Common myeloid progenitor, CD34-positive (primary cell): ENCODE data around the gene ATP5PO.

Source experiments
- CTCF ChIA-PET: fragments of 350-600 bp; sonication (Branson Sonifier 250); formaldehyde crosslinking; loops from one replicate; lab custom pipeline; 2021; ENCODE audit warnings: antibody characterized with exemption; lab: Charles Lee
- POLR2A ChIA-PET: fragments of 350-600 bp; sonication (Branson Sonifier 250); formaldehyde crosslinking; loops from one replicate; lab custom pipeline; 2021; ENCODE audit warnings: antibody characterized with exemption; lab: Charles Lee
- DNase-seq, 3 donors: peaks; one replicate each; pipeline versions ENCODE4 v3.0.0 to v3.0.0-alpha.2; 2013
- H3K27ac ChIP-seq, 2 experiments: 1 replicate in 1 of 2; 2 replicates in 1 of 2; pipeline ENCODE4 v1.7.0; 2013; ENCODE audit warnings: inconsistent platforms in 2 of 2, low read length in 2 of 2, mild to moderate bottlenecking in 2 of 2, low read depth in 1 of 2, moderate library complexity in 1 of 2; ENCODE audit not compliant: severe bottlenecking in 2 of 2, insufficient read depth in 1 of 2, poor library complexity in 1 of 2
- H3K27me3 ChIP-seq, 5 experiments: replicated peaks in 2 of 5; 1 replicate in 3 of 5; 2 replicates in 2 of 5; pipeline versions ENCODE4 v1.6.1 to v1.7.0; 2013; ENCODE audit warnings: low read length in 4 of 5, mild to moderate bottlenecking in 2 of 5, moderate library complexity in 2 of 5, inconsistent platforms in 1 of 5; ENCODE audit not compliant: insufficient read depth in 5 of 5, control insufficient read depth in 4 of 5
- H3K36me3 ChIP-seq, 4 experiments: 1 replicate in 2 of 4; 2 replicates in 2 of 4; pipeline versions ENCODE4 v1.6.1 to v1.7.0; 2013; ENCODE audit warnings: low read length in 3 of 4, control low read depth in 1 of 4, mild to moderate bottlenecking in 1 of 4; ENCODE audit not compliant: control insufficient read depth in 4 of 4, insufficient read depth in 4 of 4
- H3K4me1 ChIP-seq, 4 experiments: 1 replicate in 3 of 4; 2 replicates in 1 of 4; pipeline versions ENCODE4 v1.6.1 to v1.7.1; 2013; ENCODE audit warnings: low read length in 3 of 4, mild to moderate bottlenecking in 3 of 4, control low read depth in 1 of 4, inconsistent platforms in 1 of 4, moderate library complexity in 1 of 4; ENCODE audit not compliant: control insufficient read depth in 4 of 4, insufficient read depth in 4 of 4; ENCODE audit errors: control extremely low read depth in 1 of 4
- H3K4me3 ChIP-seq, 7 experiments: 1 replicate in 4 of 7; 2 replicates in 3 of 7; pipeline versions ENCODE4 v1.5.1 to v1.7.0; 2013; ENCODE audit warnings: mild to moderate bottlenecking in 7 of 7, low read length in 6 of 7, moderate library complexity in 6 of 7, inconsistent platforms in 2 of 7, low read depth in 2 of 7, control low read depth in 1 of 7; ENCODE audit not compliant: insufficient read depth in 4 of 7, control insufficient read depth in 1 of 7; ENCODE audit errors: extremely low read depth in 1 of 7
- H3K9me3 ChIP-seq, 5 experiments: 1 replicate in 4 of 5; 2 replicates in 1 of 5; pipeline versions ENCODE4 v1.6.1 to v1.7.1; 2013; ENCODE audit warnings: low read length in 4 of 5, mild to moderate bottlenecking in 2 of 5, inconsistent platforms in 1 of 5, low read depth in 1 of 5, moderate library complexity in 1 of 5; ENCODE audit not compliant: control insufficient read depth in 4 of 5, insufficient read depth in 2 of 5; ENCODE audit errors: control extremely low read depth in 1 of 5
- WGBS: methylation state at CpG from one replicate; pipeline ENCODE4 v1.1.5; 2013; ENCODE audit not compliant: insufficient coverage; 5-methylcytosine and 5-hydroxymethylcytosine counted together

The ATP5PO gene

DNA sequence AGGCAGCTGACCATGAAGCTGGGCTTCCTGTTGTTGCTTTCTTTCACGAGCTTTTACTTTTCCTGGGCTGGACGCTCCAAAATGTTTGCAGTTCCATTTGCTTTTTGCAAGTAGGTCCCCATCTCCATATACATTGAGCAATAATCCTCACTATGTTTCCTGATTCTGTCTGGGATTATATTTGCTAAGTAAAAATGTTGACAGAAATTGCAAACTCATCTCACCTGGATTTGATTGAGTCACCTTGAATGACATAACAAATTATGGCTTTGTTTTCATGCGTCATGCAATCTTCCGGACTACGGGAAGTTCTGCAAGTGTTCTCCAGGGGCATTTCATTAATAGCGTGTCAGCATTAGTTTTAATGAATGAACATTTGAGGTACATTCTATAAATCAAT is 18.9 kb downstream of the ATP5PO start:
- ChIA-PET POLR2A (no interaction called here), CTCF (interaction anchor here (0.5 to 0.6 kb wide), 2 partner anchors 196 to 220 kb away, joined by 3 to 4 read pairs; no protein-coding TSS in a partner anchor)
- 72% methylated on average over 4 of the region's 6 CpGs for WGBS

DNA sequence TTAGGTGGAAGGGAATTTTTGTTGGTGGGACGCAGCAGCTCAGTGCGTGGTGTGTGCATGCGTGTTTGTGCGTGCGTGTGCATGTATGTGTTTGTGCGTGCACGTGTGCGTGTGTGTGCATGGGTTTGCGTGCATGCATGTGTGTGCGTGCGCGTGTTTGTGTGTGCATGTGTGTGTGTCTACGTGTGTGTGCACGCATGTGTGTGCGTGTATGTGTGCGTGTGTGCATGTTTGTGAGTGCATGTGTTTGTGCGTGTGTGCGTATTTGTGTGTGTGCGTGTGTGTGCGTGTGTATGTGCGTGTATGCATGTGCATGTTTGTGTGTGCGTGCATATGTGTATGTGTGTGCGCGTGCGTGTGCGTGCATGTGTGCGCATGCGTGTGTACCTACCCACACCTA is 20.2 kb downstream of the ATP5PO start:
- Histone ChIP-seq H3K4me1 (peaks cover 0 to 21% (median 14%) of the 10 kb centered on the region in 4 experiments), H3K27me3 (no peaks in the 10 kb centered on the region), H3K4me3 (peak overlapping the region in 3 of 7 experiments; percentile 50 to 79 (median 61)), H3K27ac (no peak overlapping the region), H3K9me3 (no peaks in the 10 kb centered on the region), H3K36me3 (no peaks in the 10 kb centered on the region)
- ChIA-PET CTCF (interaction anchor here (0.6 to 3.4 kb wide), 4 partner anchors 9 to 382 kb away, joined by 3 to 14 read pairs (median 4); partner anchors contain the start of gene ITSN1), POLR2A (no interaction called here)
- 95% methylated on average over 23 of the region's 28 CpGs for WGBS
- peak in 2 of 3 donors; percentile 18 to 43 for DNase-seq

More for the DNA sequence above, 18.9 kb downstream of the ATP5PO start:
- Histone ChIP-seq H3K36me3 (peaks cover under 1 to 5% (median 4%) of the 10 kb centered on the region in 4 experiments), H3K4me3 (no peak overlapping the region), H3K27me3 (no peaks in the 10 kb centered on the region), H3K27ac (no peak overlapping the region), H3K9me3 (no peaks in the 10 kb centered on the region), H3K4me1 (peaks cover 0 to 21% (median 14%) of the 10 kb centered on the region in 4 experiments)
- peak in 2 of 3 donors; percentile 35 to 50 for DNase-seq

DNA sequence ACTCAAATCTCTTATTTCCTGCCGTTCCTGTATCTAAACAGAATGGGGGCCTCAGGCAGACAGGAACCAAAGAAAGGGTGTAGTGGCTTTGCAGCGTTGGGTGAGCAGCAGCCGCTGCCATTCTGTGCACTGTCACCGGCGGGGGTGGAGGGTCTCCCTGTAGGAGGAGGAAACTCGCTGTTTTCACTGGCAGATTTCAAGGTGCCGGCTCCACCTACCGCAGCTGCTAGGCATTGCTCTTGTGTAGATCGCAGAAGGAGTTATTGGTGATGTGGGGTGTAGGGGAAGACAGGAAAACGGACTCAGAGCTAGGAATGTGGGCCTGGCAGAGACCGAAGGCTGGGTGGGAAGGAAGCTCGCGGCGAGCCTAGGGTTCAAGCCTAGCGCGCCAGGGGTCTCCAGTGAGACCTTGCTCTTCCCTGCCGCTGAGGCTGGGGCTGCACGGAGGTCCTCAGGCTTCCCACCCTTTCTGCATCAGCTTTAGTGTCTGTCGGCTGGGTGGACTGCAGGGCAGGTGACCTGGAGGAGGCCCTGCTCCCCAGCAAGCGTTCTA is 20.8 kb downstream of the ATP5PO start:
- Histone ChIP-seq H3K36me3 (no peaks in the 10 kb centered on the region), H3K4me3 (peak overlapping the region; percentile 1 to 79 (median 50)), H3K27ac (peak overlapping the region in 1 of 2 experiments; percentile 25), H3K27me3 (no peaks in the 10 kb centered on the region), H3K9me3 (no peaks in the 10 kb centered on the region), H3K4me1 (peaks cover 0 to 17% (median 13%) of the 10 kb centered on the region in 4 experiments)
- 6% methylated on average over 16 of the region's 20 CpGs for WGBS
- CTCF ChIA-PET: interaction anchor here (0.6 to 3.4 kb wide), 5 partner anchors 9 to 381 kb away, joined by 3 to 14 read pairs (median 3); partner anchors contain the start of gene ITSN1
- POLR2A ChIA-PET: no interaction called here
- DNase-seq: peak; percentile 86 to 93 (median 91)

DNA sequence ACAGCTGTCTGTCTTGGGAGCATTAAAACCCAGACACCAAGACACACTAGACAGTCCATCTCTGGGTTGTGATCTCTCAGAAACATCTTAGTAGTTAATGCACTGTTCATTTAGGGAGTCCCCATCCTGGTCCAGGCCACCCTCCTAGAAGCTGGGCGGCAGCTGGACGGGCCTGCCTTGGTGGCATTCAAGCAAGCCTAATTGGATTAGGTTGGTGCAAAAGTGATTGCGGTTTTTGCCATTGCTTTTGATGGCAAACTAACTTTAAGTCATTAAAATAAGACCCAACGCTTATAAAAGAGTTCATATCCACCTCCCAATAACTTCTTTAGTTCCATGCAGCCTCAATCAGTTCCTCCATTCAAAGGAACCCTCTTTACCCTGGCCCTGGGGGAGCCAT is 21.7 kb downstream of the ATP5PO start:
- 100% methylated on average over 1 of the region's 4 CpGs for WGBS
- DNase-seq: no peak
- POLR2A ChIA-PET: no interaction called here
- no peaks in the 10 kb centered on the region for H3K9me3 ChIP-seq
- CTCF ChIA-PET: interaction anchor here (1.1 to 3.4 kb wide), 3 partner anchors 14 to 347 kb away, joined by 3 to 14 read pairs (median 3); no protein-coding TSS in a partner anchor
- H3K4me3 ChIP-seq: no peak overlapping the region
- H3K27me3 ChIP-seq: no peaks in the 10 kb centered on the region
- H3K27ac ChIP-seq: no peak overlapping the region
- H3K4me1 ChIP-seq: peaks cover 0 to 14% (median 12%) of the 10 kb centered on the region in 4 experiments
- H3K36me3 ChIP-seq: no peaks in the 10 kb centered on the region

DNA sequence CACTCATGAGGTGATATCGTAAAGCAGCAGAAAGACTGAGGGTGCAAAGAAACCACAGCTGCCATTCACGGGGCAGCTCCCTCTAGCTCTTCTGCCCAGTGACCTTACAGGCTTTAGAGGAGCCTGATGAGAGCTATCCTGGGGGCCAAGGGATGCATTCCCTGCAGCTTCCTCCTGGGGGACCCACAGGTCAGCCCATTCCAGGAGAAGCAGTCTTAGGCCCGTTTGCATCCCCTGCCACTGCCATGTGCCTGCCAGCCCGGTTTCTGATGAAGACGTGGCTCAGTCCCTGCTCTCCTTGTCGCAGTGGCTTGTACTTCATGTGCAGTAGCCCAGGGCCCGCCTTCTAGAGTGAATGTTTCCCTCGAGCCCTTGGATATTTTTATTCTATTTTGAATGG is 22.8 kb downstream of the ATP5PO start:
- ChIA-PET CTCF (interaction anchor here (1.3 to 3.4 kb wide), 2 partner anchors 13 to 287 kb away, joined by 3 to 14 read pairs; no protein-coding TSS in a partner anchor), POLR2A (no interaction called here)
- Histone ChIP-seq H3K27me3 (no peaks in the 10 kb centered on the region), H3K4me3 (no peak overlapping the region), H3K4me1 (peaks cover 0 to 14% (median 12%) of the 10 kb centered on the region in 4 experiments), H3K9me3 (no peaks in the 10 kb centered on the region), H3K27ac (no peak overlapping the region), H3K36me3 (no peaks in the 10 kb centered on the region)
- no peak for DNase-seq
- WGBS: 99% methylated on average over 6 of the region's 8 CpGs

DNA sequence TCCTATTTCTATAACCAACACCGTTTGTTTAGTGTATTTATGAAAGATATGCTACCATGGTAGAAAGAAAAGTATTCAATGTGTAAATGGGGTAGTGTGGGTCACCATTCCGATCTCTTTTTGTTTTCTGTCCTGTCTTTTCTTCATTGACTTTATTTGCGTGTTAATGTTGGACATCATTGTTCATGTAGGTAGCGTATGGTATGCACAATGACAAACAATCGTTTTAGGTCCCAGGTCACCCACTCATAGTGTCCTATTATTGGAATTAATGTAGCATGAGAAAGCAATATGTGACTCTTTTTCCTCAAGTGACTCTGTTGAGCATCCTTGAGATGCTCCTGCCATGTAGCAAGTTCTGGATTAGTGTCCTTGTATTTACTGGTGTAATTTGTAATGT is 25.4 kb downstream of the ATP5PO start:
- H3K27ac ChIP-seq: no peak overlapping the region
- no peaks in the 10 kb centered on the region for H3K36me3 ChIP-seq
- DNase-seq: no peak
- CTCF ChIA-PET: no interaction called here
- H3K4me1 ChIP-seq: peaks cover 0 to 12% (median 8%) of the 10 kb centered on the region in 4 experiments
- WGBS: 100% methylated on average over 1 of the region's 5 CpGs
- H3K9me3 ChIP-seq: no peaks in the 10 kb centered on the region
- POLR2A ChIA-PET: no interaction called here
- no peaks in the 10 kb centered on the region for H3K27me3 ChIP-seq
- no peak overlapping the region for H3K4me3 ChIP-seq

DNA sequence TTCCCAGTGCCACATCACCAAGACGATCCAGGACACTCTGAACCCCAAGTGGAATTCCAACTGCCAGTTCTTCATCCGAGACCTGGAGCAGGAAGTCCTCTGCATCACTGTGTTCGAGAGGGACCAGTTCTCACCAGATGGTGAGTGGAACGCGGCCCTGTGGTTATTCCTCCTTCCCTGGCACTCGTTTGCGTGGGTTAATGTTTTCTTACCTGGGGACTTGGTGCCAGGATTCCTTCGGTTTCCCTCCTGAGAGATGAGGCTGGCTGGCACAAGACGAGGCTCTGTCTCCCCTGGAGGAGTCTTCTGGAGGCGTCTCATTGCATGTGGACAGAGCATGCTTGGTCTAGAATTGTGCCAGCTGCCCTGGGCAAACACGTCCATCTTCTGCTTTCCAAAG is 29.3 kb downstream of the ATP5PO start:
- no peak overlapping the region for H3K27ac ChIP-seq
- H3K4me3 ChIP-seq: no peak overlapping the region
- H3K9me3 ChIP-seq: no peaks in the 10 kb centered on the region
- no peak for DNase-seq
- CTCF ChIA-PET: no interaction called here
- no peaks in the 10 kb centered on the region for H3K4me1 ChIP-seq
- WGBS: 98% methylated on average over 11 of the region's 11 CpGs
- no peaks in the 10 kb centered on the region for H3K36me3 ChIP-seq
- H3K27me3 ChIP-seq: no peaks in the 10 kb centered on the region
- POLR2A ChIA-PET: no interaction called here
